HG03520 (cell line): Measurements from ENCODE around the gene MMP17.

Source experiments
- ATAC-seq: cut with Tn5 transposase; IDR thresholded peaks from one replicate; pipeline ENCODE4 v1.9.1; 2021; ENCODE audit warnings: mild to moderate bottlenecking, moderate library complexity; ENCODE audit not compliant: unreplicated experiment

MMP17 gene

DNA sequence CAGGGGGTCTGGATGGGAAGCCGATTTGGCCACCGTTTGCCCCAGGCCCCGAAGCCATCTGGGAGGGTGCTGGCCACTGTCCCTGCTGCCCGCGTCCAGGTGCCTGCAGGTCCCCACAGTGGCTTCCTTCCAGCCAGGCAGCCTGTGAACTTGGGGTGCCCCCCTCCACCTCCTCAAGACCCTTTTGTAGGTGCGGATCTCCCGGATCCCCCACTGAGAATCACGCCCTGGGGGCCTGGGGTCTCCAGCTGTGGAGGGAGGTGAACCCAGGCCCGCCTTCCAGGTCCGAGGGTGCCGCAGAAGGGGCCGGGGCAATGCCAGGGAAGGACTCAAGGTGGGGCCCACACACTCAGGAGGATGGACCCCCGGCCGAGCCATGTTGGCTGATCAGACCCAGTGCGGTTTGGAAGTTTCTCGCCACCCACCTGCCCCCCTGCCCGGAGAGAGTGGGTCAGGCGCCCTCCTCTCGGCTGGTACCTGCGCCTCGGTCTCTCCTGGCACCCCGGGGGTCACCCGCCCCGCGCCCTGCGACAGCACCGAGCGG, 1.7 kb downstream of the MMP17 start:
- ATAC-seq: no peak

DNA sequence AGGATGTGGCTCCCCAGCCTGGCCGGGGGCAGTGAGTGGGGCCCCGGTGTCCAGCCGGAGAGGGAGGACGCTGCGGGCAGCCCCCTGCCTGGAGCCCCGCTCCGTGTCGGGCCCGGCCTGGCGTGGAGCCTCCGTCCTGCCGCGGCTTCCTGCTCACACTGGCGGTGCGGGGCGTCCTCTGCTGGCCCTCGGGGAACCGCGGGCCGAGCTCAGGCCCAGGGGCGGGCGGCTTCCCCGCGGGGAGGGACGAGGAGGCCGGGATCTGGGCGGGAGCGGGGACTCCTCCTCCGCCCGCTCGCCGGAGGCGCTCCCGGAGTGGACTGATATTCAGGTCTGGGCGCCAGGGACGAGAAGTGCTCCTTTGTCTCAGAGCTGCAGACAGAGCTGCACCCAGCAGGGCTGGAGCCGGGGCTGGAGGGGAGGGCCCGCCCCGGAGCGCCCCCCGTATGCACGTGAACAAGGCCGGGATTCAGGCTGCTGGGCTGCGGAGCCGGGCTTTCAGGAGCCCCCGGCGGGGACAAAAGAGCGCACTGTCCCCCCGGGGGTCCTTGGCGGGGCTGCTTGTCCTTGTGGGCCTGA, 2.2 kb downstream of the MMP17 start:
- no peak for ATAC-seq

DNA sequence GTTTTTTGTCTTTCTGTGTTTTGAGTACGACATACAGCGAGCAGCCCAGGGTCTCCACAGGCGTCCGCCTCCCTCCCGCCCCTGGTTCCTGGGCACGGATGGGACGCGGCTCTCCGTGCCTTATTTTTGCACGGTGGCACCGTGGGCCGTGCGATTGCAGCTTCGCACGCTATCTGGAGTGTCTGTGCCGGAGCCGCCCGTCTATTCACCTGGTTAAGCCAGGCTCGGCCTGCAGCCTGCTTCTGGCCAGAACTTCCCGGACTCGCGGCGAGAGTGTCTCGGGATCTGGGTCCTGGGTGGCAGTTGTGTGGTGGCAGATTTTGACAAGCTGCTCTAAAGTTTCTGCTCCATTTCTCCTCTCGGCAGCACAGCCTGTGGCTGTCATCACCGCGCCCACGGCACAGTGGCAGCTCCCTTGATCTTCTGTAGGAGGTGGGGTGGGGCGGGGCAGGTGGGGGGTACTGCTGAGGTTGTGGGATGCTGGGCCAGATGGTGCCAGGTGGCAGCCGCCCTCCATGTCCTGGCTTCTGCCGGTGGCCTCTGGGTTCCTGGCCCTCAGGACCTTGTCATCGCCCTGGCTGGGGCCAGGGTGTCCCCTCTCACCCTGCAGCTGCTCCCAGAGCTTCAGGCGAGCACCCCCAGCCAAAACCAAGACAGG, 2.9 kb downstream of the MMP17 start:
- no peak for ATAC-seq

DNA sequence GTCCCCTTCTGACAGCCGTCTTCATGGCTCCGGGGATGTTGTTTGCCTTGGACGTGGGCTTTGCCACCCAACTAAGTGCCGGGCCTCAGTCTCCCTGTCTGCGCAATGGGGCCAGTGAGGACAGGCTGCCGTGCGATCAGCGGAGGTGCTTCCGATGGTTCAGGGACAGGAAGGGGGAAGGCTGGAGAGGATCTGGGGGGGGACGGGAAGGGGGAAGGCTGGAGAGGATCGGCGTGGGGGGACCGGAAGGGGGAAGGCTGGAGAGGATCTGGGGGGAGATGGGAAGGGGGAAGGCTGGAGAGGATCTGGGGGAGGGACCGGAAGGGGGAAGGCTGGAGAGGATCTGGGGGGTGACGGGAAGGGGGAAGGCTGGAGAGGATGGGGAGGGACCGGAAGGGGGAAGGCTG, 3.4 kb downstream of the MMP17 start:
- no peak for ATAC-seq

DNA sequence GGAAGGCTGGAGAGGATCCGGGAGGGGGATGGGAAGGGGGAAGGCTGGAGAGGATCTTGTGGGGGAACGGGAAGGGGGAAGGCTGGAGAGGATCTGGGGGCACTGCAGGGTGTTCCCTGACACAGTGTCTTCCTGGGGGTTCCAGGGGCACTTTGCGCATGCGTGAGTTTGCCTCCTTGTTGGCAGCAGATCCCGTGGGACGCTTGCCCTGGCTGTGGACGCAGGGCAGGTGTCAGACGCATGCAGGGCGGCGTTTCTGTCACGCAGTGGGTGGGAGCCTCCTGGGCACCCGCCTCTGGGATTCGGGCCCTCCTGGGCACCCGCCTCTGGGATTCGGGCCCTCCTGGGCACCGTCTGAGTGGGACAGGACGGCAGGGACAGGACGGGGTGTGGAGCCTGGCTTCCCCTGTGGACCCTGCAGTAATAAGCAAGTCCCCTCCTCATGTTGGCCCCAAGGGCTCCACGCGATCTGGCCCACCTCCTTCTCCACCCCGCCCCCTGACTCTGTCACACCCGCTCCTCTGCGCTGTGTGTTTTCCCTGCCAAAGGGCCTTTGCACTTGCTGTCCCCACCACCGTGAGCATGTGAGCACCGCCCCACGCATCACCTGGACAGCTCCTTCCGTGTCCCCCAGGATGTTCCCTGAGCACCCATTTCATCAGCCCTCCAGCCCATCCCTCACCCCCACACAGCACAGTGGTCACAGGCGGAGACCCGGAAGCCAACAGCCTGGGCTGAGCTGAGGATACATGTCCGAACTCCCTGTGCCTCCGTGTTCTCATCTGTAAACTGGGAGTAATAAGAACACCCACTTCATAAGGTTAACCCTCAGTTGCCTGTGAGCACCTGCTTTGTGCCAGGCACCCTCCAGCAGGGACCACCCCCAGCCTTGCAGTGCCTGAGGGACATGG, 4.4 kb downstream of the MMP17 start:
- no peak for ATAC-seq

DNA sequence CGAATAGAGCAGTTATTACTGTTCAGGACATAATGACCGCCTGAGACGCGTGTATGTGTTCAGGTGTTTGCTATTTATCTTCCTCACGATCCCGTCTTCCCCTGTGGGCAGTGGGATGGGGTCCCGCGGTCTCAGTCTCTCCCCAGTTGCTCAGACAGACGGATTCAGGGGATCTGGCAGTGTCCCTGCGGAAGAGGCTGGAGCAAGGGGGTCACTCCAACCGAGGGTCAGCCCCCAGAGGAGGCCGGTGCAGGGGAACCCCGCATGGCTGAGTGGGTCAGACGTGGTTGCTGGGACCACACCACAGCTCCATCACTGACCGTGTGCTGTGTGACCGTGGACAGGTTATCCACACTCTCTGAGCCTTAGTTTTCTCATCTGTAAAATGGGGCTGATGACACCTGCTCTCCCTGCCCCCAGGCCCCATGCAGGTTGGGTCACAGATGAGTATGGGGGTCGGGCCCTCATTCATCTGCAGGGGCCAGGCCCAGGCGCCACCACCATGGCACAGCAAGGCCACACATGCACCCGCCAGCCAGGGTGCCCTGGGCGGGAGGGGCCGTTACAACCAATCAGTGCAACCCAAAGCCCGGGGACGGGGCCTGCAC, 5.2 kb downstream of the MMP17 start:
- ATAC-seq: no peak

DNA sequence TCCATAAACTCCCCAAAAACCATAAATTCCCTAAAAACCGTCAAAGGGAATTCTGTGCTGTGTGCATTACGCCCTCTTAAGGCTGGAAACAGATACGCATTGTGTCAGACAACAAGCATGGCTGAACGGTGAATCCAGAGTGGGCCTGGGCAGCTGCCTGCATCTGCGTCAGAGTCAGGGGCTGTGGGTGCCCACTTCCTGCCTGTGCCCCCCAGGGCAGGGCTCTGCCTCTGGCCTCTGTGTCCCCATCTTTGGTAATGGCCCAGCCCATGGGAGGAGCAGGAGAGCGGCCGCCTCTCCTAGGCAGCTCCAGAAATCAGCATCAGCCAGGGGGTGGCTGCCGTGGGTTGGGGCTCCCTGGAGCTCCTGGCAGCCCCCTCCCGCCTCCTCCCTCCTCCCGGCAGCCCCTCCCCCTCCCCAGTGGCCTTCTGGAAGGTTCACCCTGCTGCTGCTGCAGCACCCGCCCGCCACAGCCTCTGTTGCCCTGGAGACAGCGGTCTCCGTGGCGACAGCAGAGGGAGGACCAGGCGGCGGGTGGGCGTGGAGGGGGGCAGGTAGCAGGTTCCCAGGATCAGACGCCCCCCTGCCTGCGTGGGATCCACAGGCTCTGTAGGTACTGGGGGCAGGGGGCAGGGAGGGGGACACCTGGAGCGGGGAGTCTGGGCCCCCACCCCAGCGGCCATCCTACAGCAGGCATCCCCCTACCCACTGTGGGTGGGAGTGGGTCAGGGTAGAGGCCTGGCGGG, 5.9 kb downstream of the MMP17 start:
- ATAC-seq: no peak

DNA sequence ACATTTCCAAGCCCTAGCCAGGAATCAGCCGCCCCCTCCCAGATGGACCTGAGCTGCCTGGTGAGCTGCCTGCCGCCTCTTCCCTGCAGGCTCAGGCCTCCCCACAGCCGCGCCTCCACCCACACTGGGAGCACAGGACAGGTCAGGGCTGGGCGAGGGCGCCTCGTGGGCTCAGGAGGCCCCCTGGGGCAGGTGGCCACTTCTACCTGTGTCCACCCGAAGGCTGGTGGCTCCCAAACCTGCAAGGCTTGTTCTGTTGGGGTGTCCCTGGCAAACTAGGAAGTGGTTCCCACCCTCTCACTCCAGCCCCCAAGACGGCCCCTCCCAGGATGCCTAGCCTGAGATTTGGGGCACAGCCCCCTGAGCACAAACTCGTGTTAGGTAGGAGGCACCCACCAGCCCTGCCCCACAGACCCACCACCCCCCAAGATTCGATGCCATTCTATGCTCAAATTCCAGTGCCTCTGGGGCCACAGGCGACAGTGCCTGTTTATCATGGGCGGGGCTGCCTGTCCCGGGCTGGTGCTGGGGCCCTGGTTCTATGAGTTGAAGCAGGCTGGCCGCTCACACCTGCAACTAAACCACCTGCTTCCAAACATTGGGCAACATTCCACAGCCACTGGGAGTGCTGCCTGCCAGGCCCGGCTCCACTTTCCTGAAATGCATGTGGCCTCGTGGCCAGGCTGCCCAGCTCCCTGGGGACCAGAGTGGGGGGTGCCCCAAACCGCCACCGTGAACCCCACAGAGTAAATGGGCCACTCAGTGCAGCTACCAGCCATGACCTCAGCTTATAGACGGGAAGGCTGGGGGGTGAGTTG, 6.8 kb downstream of the MMP17 start:
- no peak for ATAC-seq

DNA sequence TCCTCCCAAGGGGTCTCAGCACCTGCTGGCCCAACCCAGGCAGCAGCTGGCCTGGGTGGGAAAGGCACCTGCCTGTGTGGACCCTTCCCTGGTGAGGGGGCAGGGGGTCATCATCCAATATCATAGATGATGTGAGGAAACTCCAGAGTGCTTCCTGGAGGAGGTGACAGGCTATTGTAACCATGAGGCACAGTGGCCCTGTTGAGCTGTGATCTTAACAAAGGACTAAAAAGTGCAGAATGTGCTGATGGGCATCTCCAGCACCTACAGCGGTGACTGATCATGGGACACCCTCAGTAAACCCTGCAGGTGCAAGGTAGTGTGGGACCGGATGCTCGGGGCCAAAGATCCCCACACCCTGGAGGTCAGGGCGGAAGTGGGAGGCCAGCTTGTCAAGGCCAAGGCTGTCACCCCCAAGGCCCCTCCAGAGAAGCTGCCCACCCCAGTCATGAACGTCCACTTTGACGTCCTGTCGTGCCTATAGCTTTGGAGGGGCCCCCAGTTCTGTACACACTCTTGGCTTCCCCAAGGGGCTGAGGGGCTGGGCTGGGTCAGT, 7.5 kb downstream of the MMP17 start:
- ATAC-seq: no peak

DNA sequence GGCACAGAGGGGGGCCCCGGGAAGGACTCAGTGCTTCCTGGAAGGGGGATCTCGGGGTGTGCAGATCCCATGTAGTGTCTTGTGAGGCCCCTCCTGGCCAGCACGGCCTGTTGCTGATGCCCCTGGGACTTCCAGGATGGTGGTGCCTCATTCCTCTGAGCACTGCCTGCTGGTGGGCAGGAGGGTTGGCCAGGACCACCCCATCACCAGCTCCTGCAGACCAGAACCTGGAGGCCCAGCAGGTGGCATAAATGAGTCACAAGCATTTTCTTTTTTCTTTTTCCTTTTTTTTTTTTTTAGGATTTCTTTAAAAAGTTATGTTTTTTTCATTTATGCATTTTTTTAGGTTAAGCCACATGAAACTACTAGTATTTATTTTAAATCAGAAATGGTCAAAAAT, 8.0 kb downstream of the MMP17 start:
- no peak for ATAC-seq

DNA sequence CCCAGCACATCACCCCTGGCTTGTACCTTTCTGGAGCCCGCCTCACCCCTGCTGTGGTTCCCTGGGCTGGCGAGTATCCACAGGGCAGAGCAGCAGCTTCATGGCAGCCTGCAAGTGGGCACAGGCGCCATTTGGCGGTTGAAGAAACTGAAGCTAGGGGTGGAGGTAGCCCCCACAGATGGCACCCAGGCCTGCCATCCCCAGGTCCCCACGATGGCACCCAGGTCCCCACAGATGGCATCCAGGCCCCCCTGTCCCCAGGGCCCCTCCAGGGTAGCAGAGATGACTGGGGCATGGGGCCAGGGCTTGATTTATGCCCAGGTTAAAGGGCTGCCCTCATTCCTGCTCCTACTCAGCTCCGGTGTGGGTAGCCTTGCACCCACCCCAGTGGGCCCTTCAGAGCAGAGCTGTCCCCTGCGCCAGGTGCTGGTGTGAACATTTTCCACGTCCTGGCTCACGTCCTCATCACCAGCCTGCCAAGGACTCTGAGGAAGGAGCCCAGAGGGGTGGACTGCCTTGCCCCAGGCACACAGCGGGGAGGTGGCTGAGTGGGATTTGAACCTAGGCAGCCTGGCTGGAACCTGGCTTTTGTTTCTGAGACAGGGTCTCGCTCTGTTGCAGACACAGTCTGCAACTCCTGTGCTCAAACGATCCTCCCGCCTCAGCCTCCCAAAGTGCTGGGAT, 8.7 kb downstream of the MMP17 start:
- no peak for ATAC-seq

DNA sequence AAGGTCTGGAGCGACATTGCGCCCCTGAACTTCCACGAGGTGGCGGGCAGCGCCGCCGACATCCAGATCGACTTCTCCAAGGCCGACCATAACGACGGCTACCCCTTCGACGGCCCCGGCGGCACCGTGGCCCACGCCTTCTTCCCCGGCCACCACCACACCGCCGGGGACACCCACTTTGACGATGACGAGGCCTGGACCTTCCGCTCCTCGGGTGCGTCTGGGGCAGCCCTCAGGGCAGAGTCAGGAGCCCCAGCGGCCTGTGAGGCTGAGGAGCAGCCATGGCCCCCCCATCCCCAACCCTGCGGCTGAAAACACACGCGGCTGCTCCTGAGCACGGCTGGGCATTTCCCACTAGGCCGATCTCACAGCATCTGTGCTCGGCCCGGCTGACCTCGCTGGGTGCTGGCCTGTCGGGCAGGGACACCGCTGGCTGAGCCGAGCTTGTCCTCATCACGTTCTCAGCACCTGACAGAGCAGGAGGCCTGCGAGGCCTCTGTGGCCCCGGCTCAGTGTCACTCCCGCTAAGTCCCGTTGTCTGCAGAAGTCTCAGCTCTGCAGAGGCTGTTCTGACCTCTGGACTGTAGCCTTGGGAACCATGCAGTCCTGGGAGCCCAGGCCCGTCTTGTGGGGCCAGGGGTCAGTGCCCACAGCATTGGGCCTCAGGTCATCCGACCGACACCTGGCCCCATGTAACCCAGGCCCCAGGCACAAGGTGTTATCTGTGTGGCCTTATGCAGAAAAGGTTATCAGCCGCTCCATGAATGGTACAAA, 12.6 kb downstream of the MMP17 start:
- no peak for ATAC-seq

DNA sequence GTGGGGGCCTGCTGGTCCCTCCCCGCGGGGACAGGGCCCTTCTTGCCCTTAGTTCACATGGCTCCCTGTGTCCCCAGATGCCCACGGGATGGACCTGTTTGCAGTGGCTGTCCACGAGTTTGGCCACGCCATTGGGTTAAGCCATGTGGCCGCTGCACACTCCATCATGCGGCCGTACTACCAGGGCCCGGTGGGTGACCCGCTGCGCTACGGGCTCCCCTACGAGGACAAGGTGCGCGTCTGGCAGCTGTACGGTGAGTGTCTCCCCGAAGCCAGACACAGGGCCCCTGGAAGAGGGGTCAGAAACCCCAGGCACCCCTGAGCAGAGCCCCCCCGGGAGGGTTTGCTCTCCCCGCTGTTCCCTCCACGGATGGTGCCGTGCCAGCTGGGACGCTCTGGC, 13.4 kb downstream of the MMP17 start:
- ATAC-seq: no peak

DNA sequence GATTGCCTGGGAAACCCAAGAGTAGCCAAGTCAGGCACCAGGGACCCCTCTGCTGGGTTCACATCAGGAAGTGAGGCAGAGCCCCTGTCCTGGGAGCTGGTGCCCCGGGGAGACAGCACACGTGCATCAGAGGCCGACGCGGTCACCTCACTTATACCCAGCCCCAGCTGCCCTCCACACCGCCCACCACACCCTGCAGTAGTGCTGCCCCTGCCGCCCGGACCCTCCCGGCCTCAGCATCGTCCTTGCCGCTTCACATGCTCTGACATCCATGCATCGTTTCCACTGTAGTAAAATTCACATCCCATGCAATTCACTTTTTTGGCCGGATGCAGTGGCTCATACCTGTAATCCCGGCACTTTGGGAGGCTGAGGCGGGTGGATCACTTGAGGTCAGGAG, 14.0 kb downstream of the MMP17 start:
- ATAC-seq: no peak

DNA sequence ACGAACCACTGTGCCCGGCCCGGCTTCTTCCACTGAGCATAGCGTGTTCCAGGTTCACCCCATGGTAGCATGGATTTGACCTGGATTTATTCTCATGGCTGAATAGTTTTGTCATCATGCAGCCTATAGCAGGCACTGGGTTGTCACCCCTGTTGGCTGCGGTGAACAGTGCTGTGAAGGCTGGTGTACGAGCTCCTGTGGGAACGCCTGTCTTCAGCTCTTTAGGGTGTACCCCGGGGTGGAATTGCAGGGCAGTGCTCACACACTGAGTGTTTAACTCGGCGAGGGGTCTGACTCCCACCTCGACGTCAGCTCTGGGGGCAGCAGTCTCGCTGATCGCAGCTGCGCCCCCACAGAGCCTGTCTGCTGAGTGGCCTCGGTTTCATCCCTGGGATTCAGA, 15.3 kb downstream of the MMP17 start:
- no peak for ATAC-seq

DNA sequence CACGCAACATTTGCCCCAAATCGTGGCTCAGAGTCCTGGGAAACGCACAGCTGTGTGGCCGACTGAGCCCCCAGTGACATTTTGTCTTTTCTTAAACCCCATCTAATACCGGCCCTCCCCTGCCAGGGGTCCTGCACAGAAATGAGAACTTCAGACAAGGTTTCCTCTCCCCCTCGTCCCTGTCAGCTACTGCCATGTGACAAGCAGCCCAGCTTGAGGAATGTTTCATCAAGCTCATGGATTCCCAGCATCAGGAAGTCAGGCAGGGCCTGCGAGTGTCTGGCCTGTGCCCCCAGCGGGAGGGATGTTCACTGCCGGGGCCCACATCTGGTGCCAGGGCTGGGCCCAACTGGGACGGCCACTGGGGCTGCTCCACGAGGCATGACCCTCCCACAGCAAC, 15.9 kb downstream of the MMP17 start:
- ATAC-seq: no peak

DNA sequence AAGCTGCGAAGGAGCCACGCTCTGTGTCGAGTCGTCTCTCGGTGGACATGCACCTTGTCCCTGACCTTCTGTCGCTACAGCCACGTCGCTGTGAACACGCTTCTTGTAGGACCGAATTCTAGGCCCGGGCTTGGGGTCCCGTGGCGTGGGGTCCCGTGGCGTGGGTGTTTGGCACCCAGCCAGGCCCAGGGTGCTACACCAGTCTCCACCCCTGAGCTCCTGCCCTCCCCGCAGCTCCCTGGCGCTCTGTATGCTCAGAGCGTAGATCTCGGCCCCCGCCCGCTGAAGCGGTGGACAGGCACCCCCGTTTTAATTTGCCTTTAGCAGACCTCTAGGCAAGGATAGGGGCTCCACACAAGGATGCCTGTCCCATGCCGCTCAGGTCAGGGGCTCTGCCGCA, 16.5 kb downstream of the MMP17 start:
- no peak for ATAC-seq

DNA sequence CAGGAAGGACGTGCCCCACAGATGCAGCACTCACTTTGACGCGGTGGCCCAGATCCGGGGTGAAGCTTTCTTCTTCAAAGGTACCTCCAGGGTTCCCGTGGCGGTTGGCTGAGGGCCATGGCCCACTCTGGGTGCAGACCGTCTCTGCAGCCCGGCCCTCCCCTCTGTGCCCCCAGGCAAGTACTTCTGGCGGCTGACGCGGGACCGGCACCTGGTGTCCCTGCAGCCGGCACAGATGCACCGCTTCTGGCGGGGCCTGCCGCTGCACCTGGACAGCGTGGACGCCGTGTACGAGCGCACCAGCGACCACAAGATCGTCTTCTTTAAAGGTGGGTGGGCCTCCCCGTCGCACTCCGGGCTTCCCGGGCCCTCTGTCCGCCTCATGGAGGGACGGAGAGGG, 16.9 kb downstream of the MMP17 start:
- no peak for ATAC-seq
